H9 (cell line): ENCODE measurements around the gene FXYD6. TPM values are rescaled to one million over a fixed set of nuclear protein-coding genes. Genes with fewer than 3 reads are reported as not detected.

Source experiments
- DNase-seq: peaks from one replicate; pipeline ENCODE4 v3.0.0-alpha.2; 2017
- H2AFZ ChIP-seq: one replicate; pipeline ENCODE4 v1.6.1; 2013; ENCODE audit warnings: mild to moderate bottlenecking, low read length, control low read depth, moderate library complexity
- H2AK5ac ChIP-seq: 2 replicates; pipeline ENCODE4 v1.6.1; 2013; ENCODE audit warnings: low read length, control low read depth, mixed read lengths; ENCODE audit not compliant: insufficient read length
- H2BK120ac ChIP-seq: one replicate; pipeline ENCODE4 v1.6.1; 2013; ENCODE audit warnings: low read depth, mild to moderate bottlenecking, low read length, control low read depth, inconsistent platforms; ENCODE audit not compliant: poor library complexity, severe bottlenecking
- H2BK12ac ChIP-seq: 2 replicates; pipeline ENCODE4 v1.6.1; 2013; ENCODE audit warnings: low read length, control low read depth, mixed read lengths, low read depth; ENCODE audit not compliant: insufficient read length
- H2BK15ac ChIP-seq: 2 replicates; pipeline ENCODE4 v1.6.1; 2013; ENCODE audit warnings: low read depth, low read length, control low read depth
- H2BK20ac ChIP-seq: one replicate; pipeline ENCODE4 v1.6.1; 2013; ENCODE audit warnings: low read depth, mild to moderate bottlenecking, low read length, control low read depth, inconsistent platforms; ENCODE audit not compliant: poor library complexity, severe bottlenecking
- H2BK5ac ChIP-seq: 2 replicates; pipeline ENCODE4 v1.6.1; 2013; ENCODE audit warnings: low read length, control low read depth, mixed read lengths; ENCODE audit not compliant: insufficient read length
- H3K14ac ChIP-seq: 2 replicates; pipeline ENCODE4 v1.6.1; 2013; ENCODE audit warnings: low read length, control low read depth; ENCODE audit not compliant: insufficient read depth
- H3K18ac ChIP-seq: 2 replicates; pipeline ENCODE4 v1.6.1; 2013; ENCODE audit warnings: low read depth, mild to moderate bottlenecking, mixed read lengths, low read length, control low read depth; ENCODE audit not compliant: insufficient read length
- H3K23ac ChIP-seq: 2 replicates; pipeline ENCODE4 v1.6.1; 2013; ENCODE audit warnings: low read length, control low read depth, mixed read lengths, low read depth; ENCODE audit not compliant: insufficient read length
- H3K23me2 ChIP-seq: 2 replicates; pipeline ENCODE4 v1.6.1; 2013; ENCODE audit warnings: low read depth, mild to moderate bottlenecking, mixed read lengths, low read length, control low read depth; ENCODE audit not compliant: insufficient read length, poor library complexity, severe bottlenecking
- H3K27ac ChIP-seq: 2 replicates; pipeline ENCODE4 v1.5.1; 2013; ENCODE audit warnings: low read length, control low read depth, mixed read lengths, low read depth; ENCODE audit not compliant: insufficient read length
- H3K27me3 ChIP-seq: 2 replicates; pipeline ENCODE4 v1.6.1; 2013; ENCODE audit warnings: low read length, control low read depth, inconsistent platforms; ENCODE audit not compliant: insufficient read depth
- H3K4ac ChIP-seq: 2 replicates; pipeline ENCODE4 v1.6.1; 2013; ENCODE audit warnings: low read depth, mild to moderate bottlenecking, control low read depth, inconsistent platforms, low read length, moderate library complexity
- H3K4me1 ChIP-seq: 2 replicates; pipeline ENCODE4 v1.6.1; 2013; ENCODE audit warnings: low read length, control low read depth, inconsistent platforms; ENCODE audit not compliant: insufficient read depth
- H3K4me2 ChIP-seq: 2 replicates; pipeline ENCODE4 v1.6.1; 2013; ENCODE audit warnings: low read length, control low read depth, mixed read lengths; ENCODE audit not compliant: insufficient read length, insufficient read depth
- H3K56ac ChIP-seq: 2 replicates; pipeline ENCODE4 v1.6.1; 2013; ENCODE audit warnings: low read depth, mild to moderate bottlenecking, mixed read lengths, low read length, control low read depth; ENCODE audit not compliant: insufficient read length
- H3K79me1 ChIP-seq: 2 replicates; pipeline ENCODE4 v1.6.1; 2013; ENCODE audit warnings: low read depth, mild to moderate bottlenecking, moderate library complexity, low read length, control low read depth, inconsistent platforms; ENCODE audit not compliant: insufficient read depth, poor library complexity, severe bottlenecking
- H3K79me2 ChIP-seq: 2 replicates; pipeline ENCODE4 v1.6.1; 2013; ENCODE audit warnings: low read length, control low read depth, inconsistent platforms; ENCODE audit not compliant: insufficient read depth
- H3K9ac ChIP-seq: 2 replicates; pipeline ENCODE4 v1.6.1; 2013; ENCODE audit warnings: low read length, control low read depth, mixed read lengths; ENCODE audit not compliant: insufficient read length; ENCODE audit errors: extremely low read depth
- H3K9me3 ChIP-seq: one replicate; pipeline ENCODE4 v1.6.1; 2013; ENCODE audit warnings: low read depth, low read length, inconsistent platforms; ENCODE audit not compliant: control insufficient read depth
- H3T11ph ChIP-seq: one replicate; pipeline ENCODE4 v1.6.1; 2013; ENCODE audit warnings: mild to moderate bottlenecking, low read length, control low read depth, inconsistent platforms
- H4K20me1 ChIP-seq: one replicate; pipeline ENCODE4 v1.6.1; 2013; ENCODE audit not compliant: control insufficient read depth, insufficient read length, insufficient read depth
- H4K5ac ChIP-seq: 2 replicates; pipeline ENCODE4 v1.6.1; 2013; ENCODE audit warnings: low read depth, mild to moderate bottlenecking, mixed read lengths, low read length, control low read depth; ENCODE audit not compliant: insufficient read length
- H4K8ac ChIP-seq: replicated peaks from 2 replicates; pipeline ENCODE4 v1.6.1; 2013; ENCODE audit warnings: low read length, control low read depth, mixed read lengths, low read depth; ENCODE audit not compliant: insufficient read length
- H4K91ac ChIP-seq: 2 replicates; pipeline ENCODE4 v1.6.1; 2013; ENCODE audit warnings: low read depth, mild to moderate bottlenecking, moderate library complexity, mixed read lengths, low read length, control low read depth; ENCODE audit not compliant: insufficient read length
- H3K27ac Mint-ChIP-seq, 3 experiments: 2 replicates in 2 of 3; 3 replicates in 1 of 3; pipeline ENCODE4 v1.8.0; 2020 to 2021; ENCODE audit warnings: mixed read lengths in 3 of 3, mild to moderate bottlenecking in 1 of 3, moderate library complexity in 1 of 3
- H3K27me3 Mint-ChIP-seq: 2 replicates; pipeline ENCODE4 v1.8.0; 2021; ENCODE audit warnings: low read depth, mild to moderate bottlenecking, moderate library complexity, mixed read lengths
- H3K36me3 Mint-ChIP-seq, 3 experiments: 2 replicates in 2 of 3; 3 replicates in 1 of 3; pipeline ENCODE4 v1.8.0; 2020 to 2021; ENCODE audit warnings: low read depth in 3 of 3, mixed read lengths in 3 of 3; ENCODE audit not compliant: insufficient read depth in 1 of 3
- H3K4me1 Mint-ChIP-seq, 2 experiments: 2 replicates each; pipeline ENCODE4 v1.8.0; 2020; ENCODE audit warnings: mixed read lengths in 2 of 2
- H3K4me3 Mint-ChIP-seq, 2 experiments: 2 replicates in 1 of 2; 3 replicates in 1 of 2; pipeline ENCODE4 v1.8.0; 2020 to 2021; ENCODE audit warnings: mild to moderate bottlenecking in 2 of 2, mixed read lengths in 2 of 2, moderate library complexity in 1 of 2
- H3K9me3 Mint-ChIP-seq, 2 experiments: 2 replicates in 1 of 2; 3 replicates in 1 of 2; pipeline ENCODE4 v1.8.0; 2020; ENCODE audit warnings: mild to moderate bottlenecking in 2 of 2, mixed read lengths in 2 of 2, moderate library complexity in 1 of 2
- CTCF ChIP-seq: fragments of 200-600 bp; sonication (generic); conservative IDR thresholded peaks from 3 replicates; pipeline ENCODE4 v1.8.0; 2021; ENCODE audit warnings: antibody characterized with exemption, mild to moderate bottlenecking
- WGBS: extraction: QIAGEN DNeasy Blood & Tissue Kit; methylation state at CpG from one replicate; pipeline ENCODE4 v1.1.7; 2013; ENCODE audit warnings: missing lambda C conversion rate, low lambda C conversion rate, mixed read lengths; ENCODE audit not compliant: insufficient read length; ENCODE audit errors: extremely low coverage; 5-methylcytosine and 5-hydroxymethylcytosine counted together
- total RNA-seq: library from RNA; stranded (reverse); gene quantifications from 2 replicates; pipeline ENCODE4 v1.2.1, GENCODE V29; 2021

FXYD6 gene
- total RNA-seq, 1 experiment from 2014 or later: 18.3 TPM

DNA sequence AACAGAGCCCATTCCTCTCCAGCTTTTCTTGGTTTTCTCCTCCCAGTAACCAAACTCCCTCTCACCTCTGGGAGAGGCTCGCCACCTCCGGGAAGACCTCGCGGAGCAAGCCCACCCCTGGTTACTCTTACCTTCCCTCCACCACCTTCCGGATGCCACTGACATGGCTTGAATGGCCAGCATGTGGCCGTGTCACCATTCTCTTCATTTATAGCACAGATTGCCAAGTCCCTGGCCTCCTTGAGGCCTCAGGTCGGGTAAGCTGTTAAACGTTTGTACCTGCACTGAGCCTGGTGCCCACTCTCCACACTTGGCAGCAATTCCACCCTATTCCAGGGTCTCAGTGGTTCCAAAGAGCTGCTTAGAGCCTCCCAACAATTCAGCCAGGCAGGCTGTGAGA is 43.9 kb downstream of the FXYD6 start:
- Histone ChIP-seq H3K56ac (no peak overlapping the region), H4K20me1 (no peaks in the 10 kb centered on the region), H3K9ac (no peak overlapping the region), H3K4me2 (no peak overlapping the region), H3K18ac (no peak overlapping the region), H3K27me3 (no peaks in the 10 kb centered on the region), H2BK12ac (no peak overlapping the region), H3K23ac (no peak overlapping the region), H2BK120ac (no peak overlapping the region), H3T11ph (no peak overlapping the region), H4K5ac (no peak overlapping the region), H3K9me3 (no peaks in the 10 kb centered on the region), H3K79me2 (no peaks in the 10 kb centered on the region), H2BK20ac (no peak overlapping the region), H2BK5ac (no peak overlapping the region), H2AK5ac (no peak overlapping the region), H3K27ac (no peak overlapping the region), H4K8ac (no peak overlapping the region), H3K4me1 (no peaks in the 10 kb centered on the region), H3K23me2 (no peaks in the 10 kb centered on the region), H4K91ac (no peak overlapping the region), H3K79me1 (no peaks in the 10 kb centered on the region), H2AFZ (no peak overlapping the region), H3K4ac (no peak overlapping the region), H2BK15ac (no peak overlapping the region), H3K14ac (no peak overlapping the region)
- Mint-ChIP-seq H3K4me3 (no peak overlapping the region), H3K27me3 (peaks cover 3% of the 10 kb centered on the region), H3K36me3 (peaks cover 0 to 1% (median 0%) of the 10 kb centered on the region in 3 experiments; a peak in 2 of 7 replicates), H3K27ac (peak overlapping the region in 1 of 3 experiments; percentile 34; a peak in 1 of 7 replicates), H3K4me1 (peaks cover 18 to 24% of the 10 kb centered on the region in 2 experiments), H3K9me3 (no peaks in the 10 kb centered on the region)
- WGBS: no CpG with 5 or more reads among the region's 8 CpGs
- TF ChIP-seq CTCF: no peak
- no peak for DNase-seq
